ENCODE data around the gene DSG1. TPM values are rescaled to one million over a fixed set of nuclear protein-coding genes. Genes with fewer than 3 reads are reported as not detected.
A peak's percentile ranks its signal among the peaks of the same experiment; 100 is the strongest.

Gene DSG1
- total RNA-seq, 8 experiments from 2014 or later: under 0.01 to 0.33 (median 0.17) TPM; not detected in 3

- no peak overlapping the region for H3K4me3 ChIP-seq
- WGBS, 10 experiments: 0 to 100% (median 56%) methylated on average over 1 to 6 of the region's 6 CpGs; no CpG with 5 or more reads in 1 of the 10 experiments
- in situ Hi-C loops (cut with MboI; ENCODE audit: low pct_unique_long_range_greater_than_20kb in 2 of 9, low sequenced_read_pairs in 9 of 9, unreplicated experiment in 9 of 9): no loop called here
- no peak overlapping the region for H3K27ac ChIP-seq
- ATAC-seq (replicated peaks in 6 of 8): peak in 1 of 8 experiments; percentile 19
- H3K4me1 ChIP-seq (replicated peaks in 1 of 2): no peaks in the 10 kb centered on the region
Measured at GRCh38 chr18:31401156-31402025, 83.4 kb downstream of the DSG1 start.

GRCh38 chr18:31402026-31402373, 84.0 kb downstream of the DSG1 start:
- Histone ChIP-seq H3K4me3 (no peak overlapping the region), H3K4me1 (replicated peaks in 1 of 2) (no peaks in the 10 kb centered on the region), H3K27ac (no peak overlapping the region)
- ATAC-seq (replicated peaks in 6 of 8): peak in 1 of 8 experiments; percentile 20
- in situ Hi-C loops (cut with MboI; ENCODE audit: low pct_unique_long_range_greater_than_20kb in 2 of 9, low sequenced_read_pairs in 9 of 9, unreplicated experiment in 9 of 9): no loop called here

- 0 to 100% (median 86%) methylated on average over 1 to 2 of the region's 2 CpGs for WGBS, 10 experiments
- Histone ChIP-seq H3K27ac (no peak overlapping the region), H3K4me3 (no peak overlapping the region), H3K4me1 (replicated peaks in 1 of 2) (no peaks in the 10 kb centered on the region)
- ATAC-seq (replicated peaks in 6 of 8): no peak
- in situ Hi-C loops (cut with MboI; ENCODE audit: low pct_unique_long_range_greater_than_20kb in 2 of 9, low sequenced_read_pairs in 9 of 9, unreplicated experiment in 9 of 9): no loop called here
Measured at GRCh38 chr18:31403409-31403808, 85.4 kb downstream of the DSG1 start.

Other genes starting within 250 kb of the DSG1 start
- gene DSC2, start 215.7 kb upstream of the DSG1 start, total RNA-seq: 1 to 10 TPM in 5 of 8 experiments, under 1 TPM in 2, not detected in 1; 0.05 to 7.0 (median 3.4) TPM
- 1 to 10 TPM in 3 of 8 experiments, under 1 TPM in 3, not detected in 2; 0.05 to 1.3 (median 0.90) TPM for gene DSC1, start 155.3 kb upstream of the DSG1 start, total RNA-seq
- gene DSG4, start 58.6 kb downstream of the DSG1 start, total RNA-seq: under 1 TPM in 1 of 8 experiments, not detected in 7; 0.09 TPM
- gene DSG3, start 129.6 kb downstream of the DSG1 start, total RNA-seq: under 1 TPM in 5 of 8 experiments, not detected in 3; 0.04 to 0.61 (median 0.19) TPM
- 10 to 100 TPM in 1 of 8 experiments, 1 to 10 TPM in 5, under 1 TPM in 2; 0.13 to 21.5 (median 5.8) TPM for gene DSG2, start 180.0 kb downstream of the DSG1 start, total RNA-seq